HCT116 (cell line): ENCODE data around the gene OR2W1. TPM values are rescaled to one million over a fixed set of nuclear protein-coding genes. Genes with fewer than 3 reads are reported as not detected.

Experiments
- ATAC-seq: fragments of 200-7000 bp; cut with Tn5 transposase; 2 replicates; pipeline ENCODE4 v1.9.1; 2020; ENCODE audit warnings: mild to moderate bottlenecking, moderate library complexity
- BruUV-seq: library from RNA; stranded (reverse); fragments of 400-500 nt; replicated peaks from 2 replicates; lab custom pipeline; 2021; lab: Mats Ljungman, UMichigan
- CTCF ChIA-PET: fragments of 300-600 bp; sonication (Branson Sonifier 250); formaldehyde crosslinking; loops from one replicate; lab custom pipeline; 2021; ENCODE audit warnings: antibody characterized with exemption; lab: Charles Lee
- POLR2A ChIA-PET: fragments of 300-600, 350-600 bp; sonication (Branson Sonifier 250); formaldehyde crosslinking; loops from one replicate; lab custom pipeline; 2021; ENCODE audit warnings: antibody characterized with exemption; lab: Charles Lee
- RAD21 ChIA-PET, 2 experiments: fragments of 300-600 bp; sonication (Branson Sonifier 250); formaldehyde crosslinking; loops; one replicate each; lab custom pipeline; 2023; ENCODE audit warnings: low total read pairs in 2 of 2; ENCODE audit not compliant: uncharacterized antibody in 2 of 2, unreplicated experiment in 2 of 2, low non-redundant PET in 1 of 2; lab: Charles Lee
- DNase-seq: peaks from one replicate; pipeline ENCODE4 v3.0.0-alpha.2; 2010; ENCODE audit warnings: low read depth, low spot score
- H2AFZ ChIP-seq: fragments of 200-600 bp; shearing (Covaris generic), sonication (generic); 2 replicates; pipeline ENCODE4 v1.6.1; 2017; ENCODE audit warnings: low read depth, mixed run types, mixed read lengths, antibody characterized with exemption, low read length; ENCODE audit not compliant: poor library complexity, severe bottlenecking
- H3K27ac ChIP-seq: 2 replicates; pipeline ENCODE4 v1.5.1; 2012; ENCODE audit warnings: low read depth, low read length
- H3K27me3 ChIP-seq: fragments of 200-600 bp; sonication (generic); 2 replicates; pipeline ENCODE4 v1.6.1; 2016; ENCODE audit warnings: mixed run types, low read length, mixed read lengths; ENCODE audit not compliant: insufficient read depth
- H3K36me3 ChIP-seq, 2 experiments: fragments of 200-500 bp in 1 of 2; fragments of 200-600 bp in 1 of 2; sonication (Bioruptor generic) in 1 of 2; sonication (generic) in 1 of 2; 2 replicates each; pipeline versions ENCODE4 v1.5.1 to v1.6.1; 2014 to 2016; ENCODE audit warnings: low read length in 2 of 2, inconsistent platforms in 1 of 2, mixed read lengths in 1 of 2, mixed run types in 1 of 2; ENCODE audit not compliant: insufficient read depth in 2 of 2, control insufficient read depth in 1 of 2
- H3K4me1 ChIP-seq, 2 experiments: fragments of 200-600 bp in 1 of 2; sonication (generic) in 1 of 2; 2 replicates each; pipeline versions ENCODE4 v1.5.1 to v1.6.1; 2012 to 2017; ENCODE audit warnings: low read length in 2 of 2, inconsistent platforms in 1 of 2, mild to moderate bottlenecking in 1 of 2, mixed read lengths in 1 of 2, mixed run types in 1 of 2, moderate library complexity in 1 of 2; ENCODE audit not compliant: insufficient read depth in 2 of 2, control insufficient read depth in 1 of 2
- H3K4me2 ChIP-seq: fragments of 200-600 bp; sonication (generic); 2 replicates; pipeline ENCODE4 v1.6.1; 2017; ENCODE audit warnings: mixed run types, low read length, mixed read lengths
- H3K4me3 ChIP-seq, 2 experiments: fragments of 200-600 bp in 1 of 2; sonication (generic) in 1 of 2; replicated peaks in 1 of 2; 2 replicates each; pipeline ENCODE4 v1.5.1; 2011 to 2016; ENCODE audit warnings: low read length in 2 of 2, control low read depth in 1 of 2, low read depth in 1 of 2, mild to moderate bottlenecking in 1 of 2, mixed read lengths in 1 of 2, mixed run types in 1 of 2
- H3K79me2 ChIP-seq: fragments of 200-600 bp; sonication (generic); 2 replicates; pipeline ENCODE4 v1.6.1; 2017; ENCODE audit warnings: mild to moderate bottlenecking, mixed run types, low read length, moderate library complexity, mixed read lengths; ENCODE audit not compliant: insufficient read depth
- H3K9ac ChIP-seq: fragments of 200-600 bp; sonication (generic); 2 replicates; pipeline ENCODE4 v1.6.1; 2016; ENCODE audit warnings: low read length, mixed read lengths
- H3K9me2 ChIP-seq: fragments of 200-600 bp; sonication (generic), shearing (Covaris generic); 2 replicates; pipeline ENCODE4 v1.6.1; 2017; ENCODE audit warnings: mixed run types, mild to moderate bottlenecking, moderate library complexity; ENCODE audit not compliant: insufficient read depth
- H3K9me3 ChIP-seq, 2 experiments: fragments of 200-500 bp in 1 of 2; fragments of 200-600 bp in 1 of 2; sonication (Bioruptor generic) in 1 of 2; sonication (generic) in 1 of 2; 2 replicates each; pipeline ENCODE4 v1.6.1; 2014 to 2017; ENCODE audit warnings: low read length in 2 of 2, mixed read lengths in 2 of 2, inconsistent platforms in 1 of 2, low read depth in 1 of 2, mild to moderate bottlenecking in 1 of 2, mixed run types in 1 of 2, moderate library complexity in 1 of 2; ENCODE audit not compliant: control insufficient read depth in 1 of 2, insufficient read depth in 1 of 2
- H4K20me1 ChIP-seq: fragments of 200-600 bp; sonication (generic), shearing (Covaris generic); 2 replicates; pipeline ENCODE4 v1.6.1; 2017; ENCODE audit warnings: mixed run types, mild to moderate bottlenecking, moderate library complexity; ENCODE audit not compliant: insufficient read depth
- CBX3 ChIP-seq: IDR thresholded peaks from 2 replicates; pipeline ENCODE4 v1.6.1; 2012; ENCODE audit warnings: low read depth
- CTCF ChIP-seq, 3 experiments: fragments of 200-600 bp in 1 of 3; sonication (generic) in 1 of 3; IDR thresholded peaks in 2 of 3; conservative IDR thresholded peaks in 1 of 3; 2 replicates each; pipeline ENCODE4 v1.5.1; 2012 to 2017; ENCODE audit warnings: low read depth in 2 of 3, low read length in 2 of 3, antibody characterized with exemption in 1 of 3, borderline replicate concordance in 1 of 3, control low read depth in 1 of 3, mild to moderate bottlenecking in 1 of 3, mixed read lengths in 1 of 3, mixed run types in 1 of 3, moderate library complexity in 1 of 3; ENCODE audit not compliant: insufficient read depth in 1 of 3
- EGR1 ChIP-seq: IDR thresholded peaks from 2 replicates; pipeline ENCODE4 v1.6.1; 2012; ENCODE audit warnings: low read depth
- ELF1 ChIP-seq: IDR thresholded peaks from 2 replicates; pipeline ENCODE4 v1.6.1; 2012; ENCODE audit warnings: low read depth, borderline replicate concordance
- POLR2A ChIP-seq: IDR thresholded peaks from 2 replicates; pipeline ENCODE4 v1.7.0; 2011; ENCODE audit warnings: borderline replicate concordance; ENCODE audit not compliant: insufficient read depth, insufficient read length; ENCODE audit errors: extremely low read depth
- POLR2AphosphoS5 ChIP-seq: IDR thresholded peaks from 2 replicates; pipeline ENCODE4 v1.6.1; 2011; ENCODE audit warnings: mild to moderate bottlenecking, low read depth, low read length, moderate library complexity
- RAD21 ChIP-seq: IDR thresholded peaks from 2 replicates; pipeline ENCODE4 v1.6.1; 2012; ENCODE audit warnings: low read depth, mild to moderate bottlenecking
- SIN3A ChIP-seq: IDR thresholded peaks from 2 replicates; pipeline ENCODE4 v1.6.1; 2012; ENCODE audit warnings: low read depth
- SP1 ChIP-seq: IDR thresholded peaks from 2 replicates; pipeline ENCODE4 v1.6.1; 2012; ENCODE audit warnings: low read depth
- YY1 ChIP-seq: IDR thresholded peaks from 2 replicates; pipeline ENCODE4 v1.6.1; 2011; ENCODE audit warnings: low read length, low read depth, moderate library complexity, mild to moderate bottlenecking; ENCODE audit not compliant: insufficient replicate concordance; ENCODE audit errors: extremely low read depth
- ZBTB33 ChIP-seq: IDR thresholded peaks from 2 replicates; pipeline ENCODE4 v1.6.1; 2011; ENCODE audit warnings: mild to moderate bottlenecking, low read length, moderate library complexity; ENCODE audit not compliant: insufficient replicate concordance; ENCODE audit errors: extremely low read depth
- ZFX ChIP-seq: fragments of 450-650 bp; IDR thresholded peaks from 2 replicates; pipeline ENCODE4 v1.6.1; 2017
- ZNF274 ChIP-seq: fragments of 200-500 bp; sonication (Bioruptor generic); IDR thresholded peaks from 2 replicates; pipeline ENCODE4 v1.6.1; 2014; ENCODE audit warnings: mild to moderate bottlenecking, low read depth, low read length, inconsistent platforms
- intact Hi-C: fragments of 100-400 bp; cut with micrococcal nuclease; formaldehyde crosslinking; loops from 2 replicates; pipeline ENCODE4 v1.10.0; 2022
- total RNA-seq: library from RNA; stranded (reverse); gene quantifications from one replicate; pipeline ENCODE4 v1.2.1, GENCODE V29; 2021; ENCODE audit not compliant: unreplicated experiment
- TF ChIP-seq, protein P1 (sequence below): IDR thresholded peaks from 2 replicates; pipeline ENCODE4 v1.6.1; 2012
- TF ChIP-seq, protein P2 (sequence below): IDR thresholded peaks from 2 replicates; pipeline ENCODE4 v1.6.1; 2012

OR2W1 gene
- total RNA-seq, 1 experiment from 2014 or later, result not detected

GRCh38 chr6:29028821-29029220, 16.2 kb downstream of the OR2W1 start:
- RAD21 ChIA-PET, result no interaction called here
- Histone ChIP-seq H3K9me3 (no peaks in the 10 kb centered on the region), H4K20me1 (no peaks in the 10 kb centered on the region), H3K4me3 (no peak overlapping the region), H2AFZ (no peak overlapping the region), H3K9ac (no peak overlapping the region), H3K9me2 (no peaks in the 10 kb centered on the region), H3K4me2 (no peak overlapping the region), H3K4me1 (no peaks in the 10 kb centered on the region), H3K79me2 (no peaks in the 10 kb centered on the region), H3K36me3 (no peaks in the 10 kb centered on the region), H3K27me3 (no peaks in the 10 kb centered on the region), H3K27ac (no peak overlapping the region)
- CTCF ChIA-PET, result no interaction called here
- TF ChIP-seq, protein P1, sequence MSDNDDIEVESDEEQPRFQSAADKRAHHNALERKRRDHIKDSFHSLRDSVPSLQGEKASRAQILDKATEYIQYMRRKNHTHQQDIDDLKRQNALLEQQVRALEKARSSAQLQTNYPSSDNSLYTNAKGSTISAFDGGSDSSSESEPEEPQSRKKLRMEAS, result no peak
- TF ChIP-seq SIN3A (no peak), POLR2AphosphoS5 (no peak), CTCF (IDR thresholded peaks at IDR 0.05 in 2 of 3, conservative IDR thresholded peaks at IDR 0.05 in 1 of 3; ENCODE audit: borderline replicate concordance in 1 of 3, insufficient read depth in 1 of 3, low read depth in 2 of 3, low read length in 2 of 3) (no peak), ZNF274 (no peak), ZFX (no peak), ELF1 (no peak), SP1 (no peak), ZBTB33 (no peak), RAD21 (no peak), CBX3 (no peak), POLR2A (no peak), YY1 (no peak), EGR1 (no peak)
- TF ChIP-seq, protein P2, sequence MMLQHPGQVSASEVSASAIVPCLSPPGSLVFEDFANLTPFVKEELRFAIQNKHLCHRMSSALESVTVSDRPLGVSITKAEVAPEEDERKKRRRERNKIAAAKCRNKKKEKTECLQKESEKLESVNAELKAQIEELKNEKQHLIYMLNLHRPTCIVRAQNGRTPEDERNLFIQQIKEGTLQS, result no peak
- DNase-seq (no peak), ATAC-seq (no peak)
- BruUV-seq, result no TSS peak
- intact Hi-C loops, result no loop called here
- POLR2A ChIA-PET, result no interaction called here
